HG03575 (cell line): ENCODE measurements around the gene S100A11.

ENCODE experiments used
- ATAC-seq: cut with Tn5 transposase; IDR thresholded peaks from one replicate; pipeline ENCODE4 v1.9.1; 2021; ENCODE audit not compliant: unreplicated experiment, insufficient number of reproducible peaks, low FRiP score; ENCODE audit errors: extremely low read depth

Gene S100A11

DNA sequence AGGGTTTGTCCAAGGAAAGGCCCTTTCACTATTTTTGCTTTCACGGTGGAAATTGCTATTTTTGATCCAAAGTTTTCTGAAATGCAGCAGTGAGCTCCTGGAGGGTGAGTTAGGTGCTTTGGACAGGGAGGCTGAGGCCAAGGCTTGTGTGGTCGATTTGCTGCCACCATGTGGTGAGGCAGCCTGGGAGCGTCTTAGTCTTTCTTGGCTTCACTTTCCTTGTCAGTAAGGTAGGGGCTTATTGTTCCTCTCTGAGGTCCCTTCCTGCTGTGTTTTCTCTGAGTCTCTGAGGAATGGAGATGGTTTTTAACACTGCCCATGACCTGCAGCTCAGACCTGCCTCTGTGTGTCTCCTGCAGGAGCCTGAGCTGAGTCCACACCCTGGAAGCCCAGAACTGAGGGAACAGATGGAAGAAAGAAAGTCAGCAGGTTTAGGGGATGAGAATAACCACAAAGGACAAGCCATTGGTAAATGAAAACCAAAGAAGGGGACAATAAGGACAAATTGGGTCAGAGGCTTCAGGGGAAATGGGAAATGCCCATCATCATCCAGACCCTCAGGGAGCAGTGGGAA lies 23.1 kb downstream of the S100A11 start:
- no peak for ATAC-seq

DNA sequence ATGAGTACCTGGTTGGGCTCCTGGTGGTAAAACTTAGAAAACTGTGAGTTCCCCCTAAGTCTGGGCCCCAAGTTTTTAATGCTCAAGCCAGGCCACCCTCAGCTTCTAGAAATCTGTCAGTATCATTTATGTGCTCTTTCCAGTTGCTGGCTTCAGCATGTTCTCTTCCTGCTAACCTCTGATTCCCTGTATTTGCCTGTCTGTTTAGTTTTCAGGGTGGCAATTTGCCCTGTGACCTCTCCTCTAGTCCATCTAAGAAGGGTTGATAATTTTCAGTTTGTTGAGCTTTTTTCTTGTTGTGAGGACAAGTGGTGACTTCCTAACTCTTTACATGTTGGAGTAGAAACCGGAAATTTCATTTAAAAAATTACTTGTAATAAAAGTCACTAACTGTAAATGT lies 27.1 kb downstream of the S100A11 start:
- ATAC-seq, result no peak

DNA sequence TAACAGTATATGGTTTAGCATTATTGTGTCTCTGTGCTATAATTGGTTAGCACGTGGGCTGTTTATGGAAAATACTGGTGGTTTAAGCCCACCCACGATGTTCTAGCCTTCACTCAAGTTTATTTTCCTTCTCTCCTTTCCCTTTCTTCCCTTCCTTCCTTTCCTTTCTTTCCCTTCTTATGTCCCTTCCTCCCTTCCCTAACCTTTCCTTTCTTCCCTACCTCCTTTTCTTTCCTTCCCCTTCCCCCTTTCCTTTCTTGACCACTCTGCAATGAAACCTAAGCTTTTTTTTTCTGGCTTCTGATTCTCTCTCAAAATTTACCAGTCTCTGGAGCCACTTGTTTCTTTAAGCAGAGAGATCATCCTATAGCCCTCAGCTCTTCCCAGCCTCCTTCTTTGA lies 29.8 kb downstream of the S100A11 start:
- ATAC-seq, result no peak

DNA sequence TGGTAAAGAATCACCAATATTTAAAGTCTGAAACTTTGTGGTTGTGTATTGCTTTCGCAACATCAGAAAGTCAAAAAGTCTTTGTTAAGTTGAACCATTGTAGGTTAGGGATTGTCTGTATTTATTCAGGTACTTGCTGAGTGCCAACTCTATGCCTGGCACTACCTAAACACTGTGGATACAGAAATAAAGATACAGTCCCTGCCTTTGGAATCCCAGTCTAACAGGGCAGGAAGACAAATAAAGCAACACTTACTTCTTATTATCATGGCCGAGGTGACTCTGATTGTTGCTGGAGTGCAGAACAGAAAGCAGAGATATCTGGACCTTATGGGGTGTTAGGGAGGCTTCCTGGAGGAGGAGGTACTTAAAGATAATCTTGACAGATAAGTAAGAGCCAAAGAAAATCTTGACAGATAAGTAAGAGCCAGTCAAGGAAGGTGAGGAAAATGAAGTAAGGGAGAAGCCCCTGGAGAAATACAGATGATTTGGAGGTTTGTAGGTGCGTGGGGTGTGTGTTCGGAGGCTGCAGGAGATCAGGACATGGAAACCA lies 31.4 kb downstream of the S100A11 start:
- no peak for ATAC-seq

DNA sequence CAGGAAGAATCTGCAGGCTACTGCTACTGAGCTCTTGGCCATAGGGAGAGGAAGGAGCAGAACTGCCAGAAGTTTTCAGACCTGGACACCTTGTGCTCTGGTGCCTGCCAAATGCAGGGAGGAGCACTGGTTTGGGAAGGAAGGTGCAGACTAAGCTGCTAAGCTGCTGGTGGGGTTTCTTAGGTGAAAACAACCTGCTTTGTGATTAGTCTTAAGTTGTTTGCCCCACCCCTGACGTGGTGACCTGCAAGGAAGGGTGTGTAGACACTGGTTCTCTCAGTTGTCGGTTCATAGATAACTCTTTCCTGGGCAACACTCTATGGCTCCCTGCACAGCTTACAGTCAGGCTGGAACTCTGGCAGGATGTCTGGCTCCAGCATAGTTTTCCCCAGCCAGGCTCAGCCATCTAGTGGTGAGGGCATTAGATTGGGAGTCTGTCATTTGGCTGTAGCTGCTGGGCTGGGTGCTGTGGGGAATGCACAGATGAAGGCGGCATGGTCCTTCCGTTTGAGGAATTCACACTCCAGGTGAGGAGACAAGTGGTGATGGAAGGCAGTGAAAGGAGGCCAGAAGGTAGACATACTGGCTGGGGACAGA lies 32.9 kb downstream of the S100A11 start:
- ATAC-seq, result no peak

DNA sequence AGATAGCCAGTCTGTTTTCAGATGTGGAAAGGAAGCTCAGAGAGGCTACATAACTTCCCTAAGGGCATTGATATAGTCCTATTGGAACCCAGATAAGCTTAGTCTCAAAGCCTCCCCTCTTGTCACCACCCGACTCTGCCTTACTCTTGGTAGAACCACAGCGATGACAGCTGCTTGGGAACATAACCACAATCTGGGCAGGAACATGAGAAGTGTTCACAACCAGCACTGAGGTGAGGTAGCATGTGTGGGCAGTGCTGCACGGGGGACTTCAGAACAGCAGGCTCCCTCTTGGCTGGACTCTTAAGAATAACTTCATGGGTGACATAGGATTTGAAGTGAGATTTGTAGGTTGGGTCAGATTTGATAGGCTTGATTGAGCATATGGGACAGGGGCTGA lies 33.8 kb downstream of the S100A11 start:
- ATAC-seq, result no peak

DNA sequence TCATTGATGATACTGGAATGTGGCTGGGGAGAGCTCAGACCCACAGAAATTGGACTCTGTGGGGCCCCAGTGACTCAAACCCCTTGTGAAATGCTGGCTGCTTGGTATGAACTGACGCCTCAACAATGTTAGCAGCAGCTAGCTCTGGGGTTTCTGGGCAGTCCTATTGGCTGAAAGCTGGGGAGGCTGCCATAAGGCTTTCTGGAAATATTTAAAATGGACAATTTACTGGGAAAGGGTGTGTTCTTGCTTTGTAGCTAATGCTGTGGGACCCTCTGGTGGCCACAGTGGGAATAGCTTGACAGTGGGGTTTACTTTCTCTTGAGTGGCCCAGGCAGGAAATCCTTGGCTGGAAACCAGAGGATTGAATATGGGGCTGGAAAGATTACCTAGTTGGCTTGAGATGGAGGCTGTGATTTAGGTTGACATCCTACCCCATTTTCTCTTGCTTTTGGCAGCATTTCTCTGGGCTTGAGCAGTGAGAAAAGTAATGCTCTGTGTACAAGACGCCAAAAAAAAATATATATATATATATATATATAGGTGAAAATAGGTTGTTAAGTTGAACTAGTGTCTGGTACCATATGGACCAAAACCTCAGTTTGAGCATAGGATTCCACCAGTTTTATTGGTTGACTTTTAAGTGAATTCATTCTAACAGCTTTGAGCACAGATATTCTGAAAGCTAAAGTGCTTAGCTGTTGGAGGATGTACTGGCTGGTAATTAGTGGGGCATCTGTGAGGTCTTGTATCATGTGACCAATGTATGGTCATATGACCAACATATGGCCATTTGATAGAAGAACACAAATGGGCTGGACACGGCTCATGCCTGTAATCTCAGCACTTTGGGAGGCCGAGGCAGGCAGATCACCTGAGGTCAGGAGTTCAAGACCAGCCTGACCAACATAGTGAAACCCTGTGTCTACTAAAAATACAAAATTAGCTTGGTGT lies 34.9 kb downstream of the S100A11 start:
- no peak for ATAC-seq

DNA sequence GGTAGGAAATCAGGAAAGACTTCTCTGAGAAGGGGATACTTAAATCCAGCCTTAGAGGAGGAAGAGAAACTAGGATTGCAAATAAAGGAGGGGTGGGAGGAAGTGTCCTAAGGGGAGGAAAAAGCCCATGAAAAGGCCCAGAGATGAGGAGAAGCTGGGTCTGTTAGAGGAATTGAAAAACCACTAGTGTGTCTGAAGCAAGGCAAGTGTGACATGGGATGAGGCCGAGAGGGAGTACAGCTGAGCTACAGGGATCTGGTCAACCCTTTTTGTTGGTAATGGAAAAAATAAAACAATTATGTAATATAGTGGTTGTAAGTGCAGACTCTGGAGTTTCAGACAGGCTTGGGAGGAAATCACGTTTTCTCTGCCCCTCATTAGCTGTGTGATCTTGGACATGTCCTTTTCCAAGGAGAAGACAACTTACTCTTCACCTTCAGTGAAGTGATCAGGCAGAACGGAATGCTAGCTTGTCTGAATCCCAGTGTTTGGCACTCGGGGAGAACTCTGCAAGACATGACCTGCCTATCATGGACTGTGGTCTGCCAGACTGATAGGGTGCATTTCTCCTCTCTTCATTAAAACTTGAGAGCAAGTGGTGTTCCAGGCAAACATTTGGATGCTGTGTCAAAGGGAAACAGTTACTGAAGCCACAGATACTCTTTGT lies 35.7 kb downstream of the S100A11 start:
- no peak for ATAC-seq

DNA sequence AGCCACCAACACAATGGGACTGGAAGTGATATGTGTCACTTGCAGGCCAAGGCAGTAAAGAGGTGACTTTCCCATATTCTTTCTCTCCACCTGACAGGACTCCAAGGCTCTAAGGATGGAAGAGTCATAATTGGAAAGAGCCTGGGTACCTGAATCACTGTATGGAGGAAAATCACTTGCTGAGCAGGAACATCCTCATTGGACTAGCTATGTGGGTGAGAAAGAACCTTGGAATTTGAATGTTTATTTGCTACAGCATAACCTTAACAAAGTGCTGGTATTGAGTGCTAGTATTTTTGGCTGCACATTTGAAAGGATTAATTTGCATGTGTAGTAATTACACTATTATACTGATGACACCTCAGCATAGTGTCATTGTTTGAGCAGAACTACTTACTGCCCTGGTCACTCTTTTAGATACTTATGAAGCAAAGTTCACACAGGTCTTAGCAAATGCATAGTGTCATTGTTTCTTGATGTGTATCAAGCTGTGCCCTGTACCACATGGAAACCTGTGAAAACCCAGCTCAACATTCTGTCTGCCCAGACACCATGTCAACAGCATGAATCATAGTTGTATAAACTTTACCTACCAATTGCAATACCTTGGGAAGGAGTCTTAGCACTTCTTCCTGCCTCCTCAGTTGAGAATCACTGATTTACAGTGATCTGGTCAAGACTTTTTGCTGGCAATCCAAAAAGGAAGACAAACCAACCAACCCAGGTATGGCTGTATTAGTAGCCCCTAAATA lies 38.0 kb downstream of the S100A11 start:
- no peak for ATAC-seq

DNA sequence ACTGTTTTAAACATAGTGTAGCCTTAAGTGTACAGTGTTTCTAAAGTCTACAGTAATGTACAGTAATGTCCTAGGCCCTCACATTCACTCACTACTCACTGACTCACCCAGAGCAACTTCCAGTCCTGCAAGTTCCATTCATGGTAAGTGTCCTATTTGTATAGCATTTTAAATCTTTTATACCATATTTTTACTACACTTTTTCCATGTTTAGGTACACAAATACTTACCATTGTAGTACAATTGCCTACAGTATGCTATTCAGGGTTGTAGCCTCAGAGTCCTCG lies 39.6 kb downstream of the S100A11 start:
- ATAC-seq, result no peak

DNA sequence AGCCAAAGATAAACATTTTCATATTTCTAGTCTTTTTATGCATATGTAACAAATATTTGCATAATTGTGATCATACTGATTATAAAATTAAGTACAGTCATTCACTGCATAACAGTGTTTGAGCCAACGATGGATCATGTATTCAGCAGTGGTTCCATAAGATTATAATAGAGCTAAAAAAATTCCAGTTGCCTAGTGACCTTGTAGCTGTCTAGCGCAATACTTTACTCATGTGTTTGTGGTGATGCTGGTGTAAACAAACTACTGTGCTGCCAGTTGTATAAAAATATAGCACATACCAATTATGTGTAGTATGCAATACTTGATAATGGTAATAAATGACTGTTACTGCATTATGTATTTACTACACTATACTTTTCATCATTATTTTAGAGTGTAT lies 41.0 kb downstream of the S100A11 start:
- ATAC-seq, result no peak

DNA sequence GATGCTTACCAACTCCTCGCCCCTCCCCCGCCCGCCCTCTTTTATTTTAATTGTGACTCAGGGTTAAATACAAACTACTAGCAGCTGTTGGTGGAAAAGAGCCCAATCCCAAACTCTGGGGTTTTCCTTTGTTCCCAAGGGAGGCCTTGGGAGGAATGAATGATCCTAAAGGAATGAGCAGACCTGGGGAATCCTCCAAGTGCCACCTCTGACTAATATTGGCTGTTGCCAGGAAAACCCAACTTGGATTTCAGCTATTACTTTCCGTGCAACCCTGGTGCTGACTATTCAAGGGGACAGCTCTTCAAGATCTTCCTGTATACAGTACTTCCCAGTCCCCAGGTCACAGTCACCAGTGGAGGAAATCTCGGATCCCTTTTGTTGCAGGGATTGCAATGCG lies 41.8 kb downstream of the S100A11 start:
- ATAC-seq, result no peak

DNA sequence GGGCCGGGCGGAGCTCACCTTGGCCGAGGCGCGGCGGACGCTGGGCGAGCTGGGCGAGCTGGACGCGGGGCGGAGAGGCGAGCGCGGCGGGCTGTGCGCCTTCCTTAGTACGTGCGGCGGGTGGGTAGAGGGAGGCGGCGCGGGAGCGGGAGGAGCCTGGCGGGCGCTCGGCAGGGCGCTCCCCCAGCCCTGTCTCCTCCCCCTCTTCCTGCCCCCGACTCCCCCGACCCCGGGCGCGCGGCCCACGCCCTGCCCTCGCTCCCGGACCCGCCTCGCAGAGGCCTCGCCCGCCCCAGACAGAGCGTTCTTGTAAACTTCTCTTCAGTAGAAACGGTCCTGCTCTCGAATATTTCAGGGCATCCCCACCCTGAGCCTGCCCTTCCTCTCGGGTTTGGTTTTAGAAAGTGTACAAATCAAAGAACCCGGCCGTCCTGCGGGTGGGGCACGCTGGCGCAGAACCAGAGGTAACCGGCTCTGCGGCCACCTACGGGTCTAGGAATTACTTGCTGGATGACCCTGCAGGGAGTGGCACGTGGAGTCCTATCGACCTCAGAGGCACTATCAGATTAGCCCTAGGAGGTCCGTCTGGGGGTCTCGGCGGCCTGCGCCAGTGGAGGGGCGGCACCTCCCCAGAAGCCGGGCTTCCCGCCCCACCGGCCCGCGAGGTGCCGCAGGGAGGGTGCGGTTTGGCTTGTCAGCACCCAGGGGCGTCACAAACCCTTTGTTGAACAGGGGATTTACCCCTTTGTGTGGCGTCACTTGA lies 42.9 kb downstream of the S100A11 start, which contains the start of gene S100A10:
S100A10 (minus strand) TSS at position 126 of the 763 bp plus-strand sequence. CDS start 7,629 bp downstream, outside the sequence.
- ATAC-seq, result no peak

DNA sequence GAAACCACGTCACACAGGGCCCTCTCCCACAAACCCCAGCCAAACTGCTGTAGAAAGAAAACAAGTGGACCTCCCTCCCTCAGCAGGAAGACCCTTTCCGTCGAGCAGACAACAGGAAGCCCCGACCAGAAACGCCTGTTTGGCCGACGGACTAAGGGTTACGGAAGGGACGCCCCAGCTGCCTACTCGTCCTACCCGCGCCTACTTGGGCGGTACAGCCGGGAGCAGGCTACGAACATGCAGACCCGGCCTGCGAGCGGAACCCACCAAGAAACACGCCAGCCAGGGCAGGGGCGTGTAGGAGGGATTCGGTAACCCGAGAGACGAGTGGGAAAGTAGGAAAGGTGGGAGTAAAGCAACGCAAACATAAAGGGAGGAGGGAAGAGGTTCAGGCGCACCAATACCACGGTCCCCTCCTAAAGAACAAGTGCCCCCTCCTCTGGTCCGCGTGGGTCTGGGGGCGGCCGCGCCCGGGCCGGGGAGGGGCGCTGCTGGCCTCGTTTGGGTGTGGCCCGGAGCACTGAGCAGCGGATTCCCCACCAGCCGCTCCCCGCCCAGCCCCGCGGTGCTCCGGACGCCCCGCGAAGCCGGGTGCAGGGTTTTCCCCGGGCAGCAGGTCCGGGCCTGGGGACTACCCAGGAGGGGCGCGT lies 43.6 kb downstream of the S100A11 start:
- no peak for ATAC-seq

DNA sequence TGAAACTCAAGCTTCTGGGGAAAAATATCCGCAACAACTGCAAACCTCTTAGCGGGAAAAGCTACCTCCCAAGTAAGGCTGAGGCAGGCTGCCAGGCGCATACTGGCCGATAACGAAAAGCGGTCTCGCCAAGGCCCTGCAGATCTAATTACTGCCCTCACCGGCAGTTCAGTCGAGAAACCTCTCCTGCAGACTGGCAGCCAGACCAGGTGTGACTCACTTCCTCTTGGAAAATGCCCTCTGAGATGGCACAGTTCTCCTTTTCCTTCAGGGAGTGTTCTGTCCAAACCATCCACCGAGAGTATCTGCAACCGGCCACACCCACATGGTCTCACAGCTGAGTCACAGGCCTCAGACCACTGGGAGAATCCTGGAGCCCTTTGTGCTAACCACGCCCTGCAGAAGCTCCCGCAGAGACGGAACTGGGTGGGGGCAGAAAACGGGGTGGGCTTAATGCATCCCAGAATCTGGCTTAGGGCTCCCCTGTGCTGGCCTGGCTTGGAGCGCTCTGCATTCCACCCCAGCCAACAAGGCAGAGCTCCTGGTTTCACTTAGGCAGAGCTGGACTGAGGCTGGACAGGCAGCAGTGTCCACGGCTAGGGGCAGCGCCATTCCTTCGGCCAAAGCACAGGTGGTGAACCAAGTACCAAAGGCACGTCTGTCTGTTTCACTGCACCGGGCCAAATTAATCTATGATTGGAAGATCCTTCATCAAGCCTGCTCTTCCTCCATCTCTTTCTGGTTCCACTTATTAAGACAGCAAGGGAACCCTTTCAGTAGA lies 44.3 kb downstream of the S100A11 start:
- ATAC-seq, result no peak

DNA sequence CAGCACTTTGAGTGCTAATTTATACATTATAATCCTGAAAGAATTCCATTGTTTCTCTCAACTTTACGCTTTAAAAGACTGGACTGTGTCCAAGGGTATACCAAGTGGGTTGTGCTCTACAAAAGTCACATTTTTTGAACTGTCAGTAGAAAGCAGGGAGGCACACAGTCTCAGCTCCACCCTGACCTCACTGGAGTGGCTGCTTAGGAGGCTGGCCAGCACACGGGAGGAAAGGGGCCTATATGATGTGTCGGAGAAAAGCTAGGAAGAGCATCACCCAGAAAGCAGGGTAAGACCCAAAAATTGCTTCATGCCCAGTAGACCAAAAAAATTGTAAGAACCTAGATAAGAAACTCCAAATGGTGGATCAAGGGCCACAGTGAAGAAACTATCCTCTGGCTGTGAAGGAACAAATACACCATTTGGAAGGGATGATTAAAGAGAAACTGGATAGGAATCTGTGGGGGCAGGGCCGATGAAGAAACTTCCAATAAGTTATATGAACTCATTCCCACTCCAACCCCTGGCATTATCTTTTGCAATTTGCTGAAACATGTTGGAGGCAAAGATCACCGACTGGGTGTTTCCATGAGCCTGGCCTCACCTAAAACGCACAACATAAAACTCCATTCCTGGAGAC lies 45.0 kb downstream of the S100A11 start:
- no peak for ATAC-seq

DNA sequence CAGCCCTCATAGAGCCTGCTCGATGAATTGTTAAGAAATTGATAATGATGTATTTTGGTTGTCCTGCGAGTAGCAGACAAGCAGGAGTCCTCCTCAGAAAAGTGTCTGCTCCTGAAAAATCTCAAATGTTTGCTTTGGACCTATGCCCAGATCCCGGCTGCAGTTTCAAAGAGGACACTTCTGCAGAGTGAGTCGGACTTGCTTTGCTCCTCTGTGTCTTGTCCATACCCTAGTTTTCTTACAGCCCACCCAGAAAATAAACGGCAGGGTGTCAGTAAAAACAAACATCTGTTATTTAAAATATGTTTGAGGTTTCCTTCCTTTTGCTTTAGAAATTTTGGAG lies 46.0 kb downstream of the S100A11 start:
- ATAC-seq, result no peak
